Measurements from ENCODE around the gene MEX3B. TPM values are rescaled to one million over a fixed set of nuclear protein-coding genes. Genes with fewer than 3 reads are reported as not detected.

Gene MEX3B
- total and polyA plus RNA-seq, 9 of the 15 experiments (the other 6 are each of a cell fraction or from before 2014, with no cell fraction given), result 0.94 to 12.8 (median 3.6) TPM

- TF ChIP-seq PRDM10 (IDR thresholded peaks at IDR 0.05; ENCODE audit: partially characterized antibody), result peak; percentile 26
- no peak for TF ChIP-seq FUS (optimal IDR thresholded peaks at IDR 0.05; ENCODE audit: low read depth, low read length)
- TF ChIP-seq PML (IDR thresholded peaks at IDR 0.05; ENCODE audit: low read length), result peak; percentile 46; the same call in 1 of the 2 replicates
- no peak for TF ChIP-seq NR4A1 (CRISPR knock-in tag; IDR thresholded peaks at IDR 0.05)
- TF ChIP-seq NR4A1 (tag; IDR thresholded peaks at IDR 0.05), result 0 out of 2 replicates have a peak, but pooled peaks have one; percentile 39
- TF ChIP-seq ZNF274 (IDR thresholded peaks at IDR 0.05; ENCODE audit: borderline replicate concordance, low read depth, low read length), result no peak
- TF ChIP-seq MAZ (CRISPR knock-in tag; conservative IDR thresholded peaks at IDR 0.05 in 1 of 2, IDR thresholded peaks at IDR 0.05 in 1 of 2), result peak; percentile 80 to 86
- no peak for TF ChIP-seq ZNF785 (CRISPR knock-in tag; IDR thresholded peaks at IDR 0.05)
- TF ChIP-seq TCF7 (IDR thresholded peaks at IDR 0.05; ENCODE audit: borderline replicate concordance), result 0 out of 2 replicates have a peak, but pooled peaks have one; percentile 7
- TF ChIP-seq GABPA (tag; conservative IDR thresholded peaks at IDR 0.05; ENCODE audit: low read depth), result peak; percentile 58
- TF ChIP-seq PHF8 (IDR thresholded peaks at IDR 0.05; ENCODE audit: borderline replicate concordance, low read length), result peak; percentile 51; the same call in 1 of the 2 replicates
- TF ChIP-seq ZBTB43 (CRISPR knock-in tag; IDR thresholded peaks at IDR 0.05), result no peak
- TF ChIP-seq MYC (IDR thresholded peaks at IDR 0.05; ENCODE audit: low read depth, low read length), result 0 out of 2 replicates have a peak, but pooled peaks have one; percentile 14
- TF ChIP-seq MYC (CRISPR knock-in tag; IDR thresholded peaks at IDR 0.05; ENCODE audit: borderline replicate concordance, low read depth), result no peak
- TF ChIP-seq SMARCE1 (IDR thresholded peaks at IDR 0.05), result 0 out of 2 replicates have a peak, but pooled peaks have one; percentile 25
- TF ChIP-seq RBFOX2 (IDR thresholded peaks at IDR 0.05; ENCODE audit: low read depth, low read length), result peak; percentile 6; the same call in 1 of the 2 replicates
- no peak for TF ChIP-seq CLOCK (CRISPR knock-in tag; IDR thresholded peaks at IDR 0.05; ENCODE audit: borderline replicate concordance)
- no peak for TF ChIP-seq ZSCAN29 (IDR thresholded peaks at IDR 0.05)
These were observed at the start of gene MEX3B (continued) for GRCh38 chr15:82045892-82046665.
